Gastrocnemius medialis (tissue), 4 donors: ENCODE results near the gene GPATCH1. TPM values are rescaled to one million over a fixed set of nuclear protein-coding genes. Genes with fewer than 3 reads are reported as not detected.
"Not testable (repeated sequence)": the region's sequence is repeated elsewhere in the genome, so short reads cannot be mapped to it uniquely, and the experiment has no call there.

Experiments
- ATAC-seq, 2 donors: fragments of 150-250 bp; one replicate each; pipeline ENCODE4 v1.9.1; 2016
- DNase-seq, 2 donors: peaks; one replicate each; pipeline ENCODE4 v3.0.0-alpha.2; 2019
- H3K27ac ChIP-seq, 4 donors: fragments of 200-600 bp; sonication (generic); 1 replicate in 1 of 4; 2 replicates in 3 of 4; pipeline ENCODE4 v1.5.1; 2016 to 2018; ENCODE audit warnings: mild to moderate bottlenecking in 2 of 4, moderate library complexity in 1 of 4
- H3K27me3 ChIP-seq, 3 donors: fragments of 200-600 bp; sonication (generic) in 2 of 3; 1 replicate in 1 of 3; 2 replicates in 2 of 3; pipeline versions ENCODE4 v1.5.1 to v1.6.0; 2016 to 2019; ENCODE audit warnings: mild to moderate bottlenecking in 1 of 3, moderate library complexity in 1 of 3
- H3K36me3 ChIP-seq, 2 donors: fragments of 200-600 bp; sonication (generic) in 1 of 2; one replicate each; pipeline ENCODE4 v1.5.1; 2017 to 2018
- H3K4me1 ChIP-seq, 2 donors: fragments of 200-600 bp; sonication (generic) in 1 of 2; one replicate each; pipeline ENCODE4 v1.5.1; 2016 to 2017; ENCODE audit warnings: mild to moderate bottlenecking in 2 of 2
- H3K4me3 ChIP-seq, 4 donors: fragments of 200-600 bp; sonication (generic) in 3 of 4; 1 replicate in 1 of 4; 2 replicates in 3 of 4; pipeline ENCODE4 v1.5.1; 2016 to 2019; ENCODE audit warnings: mild to moderate bottlenecking in 2 of 4
- H3K9me3 ChIP-seq, 3 donors: fragments of 200-600 bp; sonication (generic) in 2 of 3; 1 replicate in 1 of 3; 2 replicates in 2 of 3; pipeline ENCODE4 v1.5.1; 2016 to 2019
- CTCF ChIP-seq, 5 experiments: fragments of 450-650 bp in 3 of 5; fragments of 200-600 bp in 2 of 5; sonication (generic) in 2 of 5; IDR thresholded peaks in 4 of 5; conservative IDR thresholded peaks in 1 of 5; 1 replicate in 4 of 5; 2 replicates in 1 of 5; pipeline ENCODE4 v1.5.1; 2016 to 2019; ENCODE audit warnings: antibody characterized with exemption in 5 of 5, mild to moderate bottlenecking in 3 of 5, moderate library complexity in 3 of 5
- POLR2A ChIP-seq, 2 donors: fragments of 450-650 bp; IDR thresholded peaks; one replicate each; pipeline ENCODE4 v1.6.1; 2017; ENCODE audit warnings: antibody characterized with exemption in 2 of 2, mild to moderate bottlenecking in 2 of 2, moderate library complexity in 2 of 2
- in situ Hi-C, 4 donors: fragments of 200-750 bp; cut with MboI; loops; one replicate each; pipeline versions ENCODE4 v1.15.0 to v1.8.0; 2017; ENCODE audit warnings: low sequenced_read_pairs in 4 of 4
- intact Hi-C: fragments of 100-400 bp; cut with DNase I; formaldehyde crosslinking; loops from one replicate; pipeline ENCODE4 v1.15.1; 2023; ENCODE audit warnings: low total_unique reads
- total RNA-seq, 4 donors: library from RNA; depleted of rRNA; stranded (reverse); fragments of >200 nt; gene quantifications; one replicate each; pipeline versions ENCODE4 v1.1.0 to v1.2.3, GENCODE V29; 2016

Gene GPATCH1
- total RNA-seq, 4 donors from 2014 or later, result 2.2 to 5.3 (median 4.6) TPM

- Histone ChIP-seq H3K4me3 (no peak overlapping the region), H3K27ac (no peak overlapping the region), H3K27me3 (no peaks in the 10 kb centered on the region), H3K4me1 (no peaks in the 10 kb centered on the region), H3K9me3 (no peaks in the 10 kb centered on the region), H3K36me3 (peaks cover 4 to 71% of the 10 kb centered on the region in 2 donors)
- DNase-seq, result no peak
- intact Hi-C loops, result no loop called here
- in situ Hi-C loops, result no loop called here
- TF ChIP-seq POLR2A (IDR thresholded peaks at IDR 0.05) (no peak), CTCF (IDR thresholded peaks at IDR 0.05 in 4 of 5, conservative IDR thresholded peaks at IDR 0.05 in 1 of 5) (no peak)
- no peak for ATAC-seq
Measured at GRCh38 chr19:33117501-33117900, 36.5 kb downstream of the GPATCH1 start.

- intact Hi-C loops (no loop called here), in situ Hi-C loops (no loop called here)
- Histone ChIP-seq H3K27ac (no peak overlapping the region), H3K27me3 (no peaks in the 10 kb centered on the region), H3K9me3 (no peaks in the 10 kb centered on the region), H3K4me1 (no peaks in the 10 kb centered on the region), H3K36me3 (peaks cover 4 to 60% of the 10 kb centered on the region in 2 donors), H3K4me3 (no peak overlapping the region)
- DNase-seq (no peak), ATAC-seq (no peak)
- TF ChIP-seq CTCF (IDR thresholded peaks at IDR 0.05 in 4 of 5, conservative IDR thresholded peaks at IDR 0.05 in 1 of 5) (no peak), POLR2A (IDR thresholded peaks at IDR 0.05) (no peak)
Measured at GRCh38 chr19:33118643-33119042, 37.7 kb downstream of the GPATCH1 start.

GRCh38 chr19:33124207-33125098 lies 43.5 kb downstream of the GPATCH1 start:
- TF ChIP-seq CTCF (IDR thresholded peaks at IDR 0.05 in 4 of 5, conservative IDR thresholded peaks at IDR 0.05 in 1 of 5) (no peak), POLR2A (IDR thresholded peaks at IDR 0.05) (no peak)
- Histone ChIP-seq H3K4me3 (no peak overlapping the region), H3K27ac (no peak overlapping the region), H3K27me3 (no peaks in the 10 kb centered on the region), H3K9me3 (no peaks in the 10 kb centered on the region), H3K4me1 (no peaks in the 10 kb centered on the region), H3K36me3 (peaks cover 0 to 57% of the 10 kb centered on the region in 2 donors)
- in situ Hi-C loops (loop anchor here in 1 of 4 donors (10.0 kb wide), 1 partner anchor 150 kb away; the partner anchor contains the start of genes CEP89 and FAAP24), intact Hi-C loops (no loop called here)
- no peak for ATAC-seq
- no peak for DNase-seq

GRCh38 chr19:33125929-33126388 lies 45.0 kb downstream of the GPATCH1 start:
- Histone ChIP-seq H3K9me3 (no peaks in the 10 kb centered on the region), H3K27me3 (no peaks in the 10 kb centered on the region), H3K36me3 (peaks cover 0 to 66% of the 10 kb centered on the region in 2 donors), H3K27ac (no peak overlapping the region), H3K4me1 (no peaks in the 10 kb centered on the region), H3K4me3 (no peak overlapping the region)
- peak; percentile 16 to 23 for DNase-seq
- ATAC-seq, result peak; percentile 42 to 73
- intact Hi-C loops (no loop called here), in situ Hi-C loops (loop anchor here in 1 of 4 donors (10.0 kb wide), 1 partner anchor 151 kb away; the partner anchor contains the start of genes CEP89 and FAAP24)
- no peak for TF ChIP-seq POLR2A (IDR thresholded peaks at IDR 0.05)
- TF ChIP-seq CTCF (IDR thresholded peaks at IDR 0.05 in 4 of 5, conservative IDR thresholded peaks at IDR 0.05 in 1 of 5), result peak; percentile 46 to 81 (median 64)

GRCh38 chr19:33126712-33127111 lies 45.7 kb downstream of the GPATCH1 start:
- H3K27me3 ChIP-seq, DNase-seq, ATAC-seq, H3K27ac ChIP-seq, H3K4me1 ChIP-seq, H3K4me3 ChIP-seq, H3K9me3 ChIP-seq, intact Hi-C loops: not testable (repeated sequence)
- peaks cover 0 to 61% of the 10 kb centered on the region in 2 donors for H3K36me3 ChIP-seq
- in situ Hi-C loops, result loop anchor here in 1 of 4 donors (10.0 kb wide), 1 partner anchor 152 kb away; the partner anchor contains the start of genes CEP89 and FAAP24
